Activated CD4-positive, alpha-beta T cell treated with anti-CD3 and anti-CD28 coated beads, Interleukin-2, amount 50 U/mL, for 48 hours (primary cell): Measurements from ENCODE around the gene SMYD1.

Source experiments
- DNase-seq, 2 experiments: peaks; one replicate each; pipeline ENCODE4 v3.0.0-alpha.2; 2020

SMYD1 gene

DNA sequence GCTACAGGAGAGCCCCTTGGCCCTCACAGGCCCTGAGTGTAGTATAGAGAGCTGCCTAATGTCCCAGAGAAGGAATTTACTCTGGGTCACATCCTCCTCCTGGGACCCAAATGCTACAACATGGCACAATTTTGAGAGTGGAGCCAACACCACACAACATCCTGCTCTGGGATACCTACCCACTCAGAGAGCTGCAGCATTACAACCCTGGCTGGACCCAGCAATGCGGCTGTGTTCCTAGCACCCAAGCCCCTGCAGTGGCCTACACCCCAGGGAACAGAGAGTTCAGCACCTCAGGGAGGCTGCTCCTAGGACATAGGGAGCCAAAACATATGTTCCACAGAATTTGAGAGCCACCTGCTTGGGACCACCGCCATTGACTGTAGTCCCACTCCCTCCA is 79.5 kb downstream of the SMYD1 start:
- DNase-seq, result no peak

DNA sequence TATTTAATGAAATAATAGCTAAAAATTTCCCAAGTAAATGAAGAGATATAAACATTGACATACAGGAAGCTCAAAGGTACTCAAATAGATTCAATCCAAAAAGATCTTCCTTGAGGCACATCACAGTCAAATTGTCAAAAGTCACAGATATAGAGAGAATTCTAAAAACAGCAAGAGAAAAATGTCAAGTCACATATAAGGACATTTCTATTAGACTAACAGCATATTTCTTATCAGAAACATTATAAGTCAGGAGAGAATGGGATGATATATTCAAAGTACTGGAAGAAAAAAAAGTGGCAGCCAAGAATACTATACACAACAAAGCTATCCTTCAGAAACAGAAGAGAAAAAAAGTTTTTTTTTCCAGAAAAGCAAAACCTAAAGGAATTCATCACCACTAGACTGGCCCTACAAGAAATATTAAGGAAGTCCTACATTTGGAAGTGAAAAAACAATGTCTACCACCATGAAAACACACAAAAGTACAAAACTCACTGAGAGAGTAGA is 81.4 kb downstream of the SMYD1 start:
- no peak for DNase-seq

DNA sequence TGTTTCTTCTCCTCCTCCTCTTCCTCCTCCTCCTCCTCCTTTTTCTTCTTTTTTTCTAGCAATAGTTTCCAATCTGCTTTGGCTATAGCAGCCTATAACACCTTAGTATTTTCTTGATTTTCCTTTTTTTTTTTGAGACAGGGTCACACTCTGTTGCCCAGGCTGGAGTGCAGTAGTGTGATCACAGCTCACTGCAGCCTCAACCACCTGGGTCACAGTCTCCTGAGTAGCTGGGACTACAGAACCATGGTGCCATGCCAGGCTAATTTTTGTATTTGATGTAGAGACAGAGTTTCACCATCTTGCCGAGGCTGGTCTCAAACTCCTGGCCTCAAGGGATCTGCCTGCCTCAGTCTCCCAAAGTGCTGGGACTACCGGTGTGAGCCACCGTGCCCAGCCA is 91.9 kb downstream of the SMYD1 start:
- DNase-seq, result no peak

DNA sequence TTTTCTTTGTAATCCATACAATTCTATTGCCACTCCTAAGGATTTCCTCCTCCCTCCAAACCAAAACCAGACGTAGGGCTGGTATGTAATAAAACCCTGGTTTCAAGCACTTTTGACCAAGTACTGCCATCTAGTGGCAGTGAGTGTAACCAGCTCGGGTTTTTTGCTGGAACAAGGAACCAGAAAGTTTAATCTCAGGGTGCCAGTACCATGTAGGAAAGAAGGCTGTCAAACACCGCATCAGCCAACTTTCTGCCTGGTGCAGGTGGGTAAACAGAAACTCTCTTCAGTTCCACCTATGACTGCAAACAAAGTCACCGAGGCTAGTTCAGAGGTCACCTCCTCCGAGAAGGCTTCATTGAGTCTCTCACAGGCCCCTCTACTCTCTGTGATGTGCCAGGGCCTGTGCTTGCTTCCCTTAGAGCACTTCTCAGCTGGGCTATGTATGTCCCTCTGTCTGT is 92.4 kb downstream of the SMYD1 start:
- peak; percentile 53 to 65 for DNase-seq

DNA sequence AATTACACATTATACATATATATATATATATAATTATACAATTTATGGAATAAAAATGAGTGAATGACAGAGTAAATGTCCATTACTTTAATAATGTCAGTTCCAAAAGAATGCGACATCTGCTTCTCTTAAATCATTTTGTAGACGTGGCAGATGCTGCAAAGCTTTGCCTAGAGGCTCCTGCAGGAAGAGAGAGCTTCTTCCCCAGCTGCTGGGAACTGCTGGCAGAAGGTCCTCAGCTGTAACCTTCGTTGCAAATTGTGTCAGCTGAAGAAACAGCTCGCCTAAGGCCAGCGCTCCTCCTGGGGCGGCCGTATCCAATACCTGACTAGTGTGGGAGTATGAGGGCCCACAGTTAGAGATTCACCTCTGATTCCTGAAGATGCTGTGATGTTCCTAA is 92.9 kb downstream of the SMYD1 start:
- no peak for DNase-seq

DNA sequence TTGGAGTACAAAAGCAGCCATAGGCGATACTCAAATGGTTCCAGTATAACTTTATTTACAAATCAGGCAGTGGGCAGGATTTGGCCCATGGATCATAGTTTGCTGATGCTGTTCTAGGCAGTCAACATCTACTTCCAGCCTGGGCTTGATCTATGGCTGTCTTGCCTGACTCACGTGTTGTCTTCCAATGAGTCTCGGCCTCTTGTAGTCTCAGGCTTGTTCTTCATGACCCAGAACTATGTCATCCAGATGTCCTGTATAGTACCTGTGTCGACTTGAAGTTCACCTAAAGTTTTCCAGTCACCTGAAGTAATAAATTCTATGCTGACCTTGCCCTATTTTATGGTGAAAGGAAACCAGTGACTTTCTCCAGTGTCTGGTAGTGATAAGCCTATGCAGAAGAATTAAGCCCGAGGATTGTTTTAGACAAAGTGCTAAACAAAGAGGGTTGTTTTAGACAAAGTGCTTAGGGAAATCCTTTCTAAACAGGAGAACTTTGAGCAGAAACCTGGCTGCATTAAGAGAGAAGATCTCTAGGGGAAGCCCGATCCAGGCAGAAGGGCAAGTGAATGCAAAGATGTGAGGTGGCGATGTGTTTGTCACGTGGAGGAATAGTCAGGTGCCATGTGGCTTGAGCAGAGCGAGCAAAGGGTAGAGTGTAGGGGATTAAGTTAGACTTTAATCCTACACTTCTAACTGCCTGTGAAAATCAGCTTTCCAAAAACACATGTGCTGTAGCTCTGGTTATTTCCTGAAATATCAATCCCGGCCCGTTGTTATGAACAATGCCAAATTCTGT is 94.0 kb downstream of the SMYD1 start:
- DNase-seq, result no peak
